H1 (cell line): ENCODE data around the gene CNBD2. TPM values are rescaled to one million over a fixed set of nuclear protein-coding genes. Genes with fewer than 3 reads are reported as not detected.

Experiments used
- CTCF ChIA-PET: fragments of 300-600 bp; sonication (Branson Sonifier 250); formaldehyde crosslinking; loops from one replicate; lab custom pipeline; 2021; ENCODE audit not compliant: partially characterized antibody; lab: Charles Lee
- POLR2A ChIA-PET: fragments of 300-600 bp; sonication (Branson Sonifier 250); formaldehyde crosslinking; loops from one replicate; lab custom pipeline; 2021; ENCODE audit warnings: inconsistent platforms; ENCODE audit not compliant: partially characterized antibody; lab: Charles Lee
- DNase-seq, 2 experiments: peaks; one replicate each; pipeline versions ENCODE4 v3.0.0 to v3.0.0-alpha.2; 2010 to 2022; ENCODE audit warnings: low spot score in 2 of 2, low read depth in 1 of 2, mixed read lengths in 1 of 2
- FAIRE-seq: peaks from 2 replicates; lab custom pipeline; 2011; peaks lifted over from hg19 to GRCh38; lab: Jason Lieb, UNC
- H2AFZ ChIP-seq: 2 replicates; pipeline ENCODE4 v1.8.1; 2012; ENCODE audit warnings: low read length, inconsistent platforms
- H2AK5ac ChIP-seq: 2 replicates; pipeline ENCODE4 v1.6.1; 2013; ENCODE audit warnings: low read depth, low read length
- H2BK120ac ChIP-seq: replicated peaks from 2 replicates; pipeline ENCODE3; 2013; ENCODE audit warnings: low read depth, low read length, inconsistent platforms
- H2BK12ac ChIP-seq: 2 replicates; pipeline ENCODE4 v1.6.1; 2013; ENCODE audit warnings: low read depth, low read length
- H2BK15ac ChIP-seq: 2 replicates; pipeline ENCODE4 v1.6.1; 2013; ENCODE audit warnings: low read length
- H2BK20ac ChIP-seq: 2 replicates; pipeline ENCODE4 v1.6.1; 2013; ENCODE audit warnings: low read length
- H2BK5ac ChIP-seq: 2 replicates; pipeline ENCODE4 v1.6.1; 2013; ENCODE audit warnings: low read depth, low read length
- H3K14ac ChIP-seq: 2 replicates; pipeline ENCODE4 v1.6.1; 2013; ENCODE audit warnings: inconsistent platforms; ENCODE audit not compliant: insufficient read length
- H3K18ac ChIP-seq: 2 replicates; pipeline ENCODE4 v1.6.1; 2013; ENCODE audit warnings: low read length; ENCODE audit errors: extremely low read depth
- H3K23ac ChIP-seq: 2 replicates; pipeline ENCODE4 v1.6.1; 2013; ENCODE audit warnings: inconsistent platforms; ENCODE audit not compliant: insufficient read length
- H3K23me2 ChIP-seq: 2 replicates; pipeline ENCODE4 v1.6.1; 2013; ENCODE audit warnings: low read depth, low read length
- H3K27ac ChIP-seq: 2 replicates; pipeline ENCODE4 v1.6.1; 2011; ENCODE audit warnings: low read depth, low read length, inconsistent platforms
- H3K27me3 ChIP-seq, 4 experiments: replicated peaks in 1 of 4; 1 replicate in 1 of 4; 2 replicates in 3 of 4; pipeline versions ENCODE4 v1.6.1 to v1.8.1; 2011 to 2013; ENCODE audit warnings: low read length in 3 of 4, mild to moderate bottlenecking in 3 of 4, inconsistent platforms in 2 of 4, mixed read lengths in 2 of 4, moderate library complexity in 1 of 4; ENCODE audit not compliant: control insufficient read depth in 3 of 4, insufficient read depth in 3 of 4; ENCODE audit errors: extremely low read depth in 1 of 4
- H3K36me3 ChIP-seq, 4 experiments: 2 replicates each; pipeline versions ENCODE4 v1.6.1 to v1.8.1; 2011 to 2013; ENCODE audit warnings: mild to moderate bottlenecking in 4 of 4, low read length in 3 of 4, moderate library complexity in 2 of 4, control low read depth in 1 of 4, inconsistent platforms in 1 of 4; ENCODE audit not compliant: insufficient read depth in 4 of 4, control insufficient read depth in 2 of 4
- H3K4ac ChIP-seq: replicated peaks from 2 replicates; pipeline ENCODE3; 2013; ENCODE audit warnings: low read length, low read depth, mixed read lengths, inconsistent platforms; ENCODE audit not compliant: insufficient read length
- H3K4me1 ChIP-seq, 4 experiments: replicated peaks in 1 of 4; 1 replicate in 1 of 4; 2 replicates in 3 of 4; pipeline versions ENCODE4 v1.6.1 to v1.8.1; 2011 to 2013; ENCODE audit warnings: low read length in 3 of 4, inconsistent platforms in 2 of 4, mixed read lengths in 1 of 4; ENCODE audit not compliant: insufficient read depth in 4 of 4, control insufficient read depth in 3 of 4
- H3K4me2 ChIP-seq, 2 experiments: 2 replicates each; pipeline versions ENCODE4 v1.6.1 to v1.8.1; 2011 to 2013; ENCODE audit warnings: low read depth in 2 of 2, low read length in 2 of 2, control low read depth in 1 of 2, inconsistent platforms in 1 of 2, mild to moderate bottlenecking in 1 of 2; ENCODE audit not compliant: insufficient read depth in 1 of 2
- H3K4me3 ChIP-seq, 4 experiments: fragments of 200-600, 300-600 bp in 1 of 4; sonication (generic), shearing (Covaris generic), sonication (Bioruptor Twin) in 1 of 4; 2 replicates each; pipeline versions ENCODE4 v1.5.1 to v1.8.1; 2011 to 2016; ENCODE audit warnings: low read length in 4 of 4, low read depth in 3 of 4, control low read depth in 2 of 4, inconsistent platforms in 2 of 4, mild to moderate bottlenecking in 2 of 4, mixed read lengths in 1 of 4, moderate library complexity in 1 of 4; ENCODE audit not compliant: insufficient read depth in 2 of 4; ENCODE audit errors: extremely low read depth in 1 of 4
- H3K56ac ChIP-seq: replicated peaks from 2 replicates; pipeline ENCODE3; 2013; ENCODE audit warnings: low read depth, mild to moderate bottlenecking, mixed read lengths, low read length, inconsistent platforms; ENCODE audit not compliant: insufficient read length
- H3K79me1 ChIP-seq: 2 replicates; pipeline ENCODE4 v1.6.1; 2013; ENCODE audit warnings: low read depth, low read length, control low read depth
- H3K79me2 ChIP-seq, 2 experiments: 2 replicates each; pipeline versions ENCODE4 v1.6.1 to v1.8.1; 2012 to 2013; ENCODE audit warnings: low read length in 2 of 2, mild to moderate bottlenecking in 2 of 2, inconsistent platforms in 1 of 2; ENCODE audit not compliant: insufficient read depth in 2 of 2, control insufficient read depth in 1 of 2
- H3K9ac ChIP-seq, 4 experiments: replicated peaks in 1 of 4; 1 replicate in 1 of 4; 2 replicates in 3 of 4; pipeline versions ENCODE4 v1.6.1 to v1.8.1; 2011 to 2013; ENCODE audit warnings: low read depth in 3 of 4, low read length in 3 of 4, control low read depth in 2 of 4, mild to moderate bottlenecking in 2 of 4, moderate library complexity in 2 of 4, inconsistent platforms in 1 of 4; ENCODE audit errors: extremely low read depth in 1 of 4
- H3K9me3 ChIP-seq, 2 experiments: 2 replicates each; pipeline versions ENCODE4 v1.6.1 to v1.8.1; 2012 to 2013; ENCODE audit warnings: mild to moderate bottlenecking in 2 of 2, moderate library complexity in 2 of 2, control low read depth in 1 of 2, inconsistent platforms in 1 of 2, low read depth in 1 of 2, low read length in 1 of 2, mixed read lengths in 1 of 2; ENCODE audit not compliant: insufficient read depth in 2 of 2
- H4K20me1 ChIP-seq, 2 experiments: replicated peaks in 1 of 2; 2 replicates each; pipeline versions ENCODE3 to v1.8.1; 2011 to 2013; ENCODE audit warnings: inconsistent platforms in 2 of 2, low read length in 2 of 2, mild to moderate bottlenecking in 1 of 2; ENCODE audit not compliant: insufficient read depth in 2 of 2, control insufficient read depth in 1 of 2
- H4K5ac ChIP-seq: 2 replicates; pipeline ENCODE4 v1.6.1; 2013; ENCODE audit warnings: low read length, low read depth, mixed read lengths, inconsistent platforms; ENCODE audit not compliant: insufficient read length
- H4K8ac ChIP-seq: 2 replicates; pipeline ENCODE4 v1.8.0; 2013; ENCODE audit warnings: mild to moderate bottlenecking, moderate library complexity, low read length, inconsistent platforms; ENCODE audit not compliant: insufficient read depth; ENCODE audit errors: extremely low read depth
- H4K91ac ChIP-seq: replicated peaks from 2 replicates; pipeline ENCODE3; 2013; ENCODE audit warnings: low read length, mixed read lengths, inconsistent platforms; ENCODE audit not compliant: insufficient read length
- ZNF274 ChIP-seq: IDR thresholded peaks from 2 replicates; pipeline ENCODE4 v1.7.0; 2012; ENCODE audit warnings: low read length, borderline replicate concordance; ENCODE audit errors: extremely low read depth
- WGBS, 2 experiments: shearing (Covaris generic) in 1 of 2; methylation state at CpG; one replicate each; pipeline versions ENCODE4 v1.1.6 to v1.1.7; 2013 to 2015; ENCODE audit warnings: low lambda C conversion rate in 2 of 2, mixed read lengths in 2 of 2, inconsistent platforms in 1 of 2, low coverage in 1 of 2, missing lambda C conversion rate in 1 of 2; ENCODE audit not compliant: insufficient replicate concordance in 2 of 2, insufficient coverage in 1 of 2, insufficient read length in 1 of 2; ENCODE audit errors: extremely low coverage in 1 of 2, missing lambda C conversion rate in 1 of 2; 5-methylcytosine and 5-hydroxymethylcytosine counted together
- polyA plus RNA-seq, 7 experiments: library from polyadenylated mRNA; depleted of rRNA in 3 of 7; stranded (reverse) in 5 of 7; unstranded in 2 of 7; fragments of >200 nt in 5 of 7; fragments of 200-250 nt in 2 of 7; gene quantifications; 1 replicate in 5 of 7; 2 replicates in 1 of 7; 4 replicates in 1 of 7; pipeline versions ENCODE4 v1.2.1 to v1.2.3, GENCODE V29; 2011 to 2013; ENCODE audit warnings: missing spikeins in 2 of 7, mixed read lengths in 2 of 7
- total RNA-seq: library from RNA; stranded (reverse); fragmentation: NEBNext Ultra II Directional; extraction: Animal tissue kit (Norgen Biotek cat#: 25700); gene quantifications from 2 replicates; pipeline ENCODE4 v1.2.1, GENCODE V29; 2021

CNBD2 gene
- total and polyA plus RNA-seq, 2 of the 8 experiments (the other 6 are each of a cell fraction or from before 2014, with no cell fraction given), result 2.6 to 4.5 TPM

GRCh38 chr20:35974256-35974655 is 5.9 kb downstream of the CNBD2 start:
- CTCF ChIA-PET, result interaction anchor here (0.7 to 1.4 kb wide), 6 partner anchors 10 to 164 kb away, joined by 3 to 5 read pairs (median 3); partner anchors contain the start of gene SCAND1
- WGBS, 2 experiments, result 91% methylated on average over 4 of the region's 4 CpGs; no CpG with 5 or more reads in 1 of the 2 experiments
- no peak for TF ChIP-seq ZNF274

More at GRCh38 chr20:35974256-35974655, 5.9 kb downstream of the CNBD2 start:
- Histone ChIP-seq H2BK120ac (no peak overlapping the region), H2BK15ac (no peak overlapping the region), H4K20me1 (no peaks in the 10 kb centered on the region), H2AFZ (no peak overlapping the region), H2BK5ac (no peak overlapping the region), H3K79me2 (no peaks in the 10 kb centered on the region), H3K36me3 (no peaks in the 10 kb centered on the region), H3K4ac (no peak overlapping the region), H3K23ac (no peak overlapping the region), H3K9ac (no peak overlapping the region), H2BK20ac (no peak overlapping the region), H3K56ac (no peak overlapping the region), H2AK5ac (no peak overlapping the region), H3K4me1 (no peaks in the 10 kb centered on the region), H3K14ac (no peak overlapping the region), H4K8ac (no peak overlapping the region), H2BK12ac (no peak overlapping the region), H3K4me3 (no peak overlapping the region), H4K91ac (no peak overlapping the region), H3K27me3 (no peaks in the 10 kb centered on the region; a peak in 1 of 7 replicates), H3K9me3 (peaks cover 0 to 3% of the 10 kb centered on the region in 2 experiments; a peak in 1 of 4 replicates), H3K4me2 (no peak overlapping the region), H3K18ac (no peak overlapping the region), H3K27ac (no peak overlapping the region), H3K79me1 (no peaks in the 10 kb centered on the region; the same call in 1 of the 2 replicates), H3K23me2 (no peaks in the 10 kb centered on the region), H4K5ac (no peak overlapping the region)
- POLR2A ChIA-PET, result interaction anchor here (1.0 kb wide), 1 partner anchor 20 kb away, joined by 3 read pairs; the partner anchor contains the start of gene SCAND1
- no peak for FAIRE-seq
- DNase-seq, result no peak
